Activated naive CD4-positive, alpha-beta T cell treated with anti-CD3 and anti-CD28 coated beads, Interleukin-2, amount 10 ng/mL, durations not matched to agents 7 days and 5 days (primary cell): ENCODE measurements around the gene DMBT1.
A peak's percentile ranks its signal among the peaks of the same experiment; 100 is the strongest.

ENCODE experiments used
- CTCF ChIA-PET: fragments of 350-600 bp; sonication (Branson Sonifier 250); formaldehyde crosslinking; loops from one replicate; lab custom pipeline; 2021; ENCODE audit warnings: antibody characterized with exemption; lab: Charles Lee
- DNase-seq: peaks from one replicate; pipeline ENCODE4 v3.0.0-alpha.2; 2020
- H3K27ac Mint-ChIP-seq: one replicate; pipeline ENCODE4 v1.8.0; 2021; ENCODE audit warnings: mild to moderate bottlenecking, moderate library complexity, mixed read lengths
- H3K27me3 Mint-ChIP-seq: one replicate; pipeline ENCODE4 v1.8.0; 2021; ENCODE audit warnings: mild to moderate bottlenecking, mixed read lengths
- H3K36me3 Mint-ChIP-seq: one replicate; pipeline ENCODE4 v1.8.0; 2021; ENCODE audit warnings: mixed read lengths
- H3K4me1 Mint-ChIP-seq: one replicate; pipeline ENCODE4 v1.8.0; 2021; ENCODE audit warnings: mixed read lengths
- H3K4me3 Mint-ChIP-seq: one replicate; pipeline ENCODE4 v1.8.0; 2021; ENCODE audit warnings: mild to moderate bottlenecking, moderate library complexity, mixed read lengths
- H3K9me3 Mint-ChIP-seq: one replicate; pipeline ENCODE4 v1.8.0; 2021; ENCODE audit warnings: mixed read lengths

The DMBT1 gene

GRCh38 chr10:122632031-122632430 is 71.5 kb downstream of the DMBT1 start:
- Mint-ChIP-seq H3K27ac (no peak overlapping the region), H3K4me3 (no peak overlapping the region), H3K27me3 (peaks cover 3% of the 10 kb centered on the region), H3K36me3 (no peaks in the 10 kb centered on the region), H3K4me1 (no peaks in the 10 kb centered on the region), H3K9me3 (no peaks in the 10 kb centered on the region)
- CTCF ChIA-PET: no interaction called here
- no peak for DNase-seq

- no peaks in the 10 kb centered on the region for H3K36me3 Mint-ChIP-seq
- H3K4me1 Mint-ChIP-seq: no peaks in the 10 kb centered on the region
- no peak overlapping the region for H3K27ac Mint-ChIP-seq
- H3K4me3 Mint-ChIP-seq: no peak overlapping the region
- CTCF ChIA-PET: no interaction called here
- no peak for DNase-seq
- H3K9me3 Mint-ChIP-seq: no peaks in the 10 kb centered on the region
- peaks cover 3% of the 10 kb centered on the region for H3K27me3 Mint-ChIP-seq
Observed at GRCh38 chr10:122632576-122632975, 72.0 kb downstream of the DMBT1 start.

GRCh38 chr10:122636953-122637352 is 76.4 kb downstream of the DMBT1 start:
- Mint-ChIP-seq H3K9me3 (no peaks in the 10 kb centered on the region), H3K36me3 (no peaks in the 10 kb centered on the region), H3K4me1 (no peaks in the 10 kb centered on the region), H3K27ac (no peak overlapping the region), H3K27me3 (no peaks in the 10 kb centered on the region), H3K4me3 (no peak overlapping the region)
- no peak for DNase-seq
- CTCF ChIA-PET: interaction anchor here (1.1 kb wide), 1 partner anchor 8 kb away, joined by 3 read pairs; no protein-coding TSS in a partner anchor

GRCh38 chr10:122637376-122637775 is 76.8 kb downstream of the DMBT1 start:
- CTCF ChIA-PET: interaction anchor here (1.1 kb wide), 1 partner anchor 8 kb away, joined by 3 read pairs; no protein-coding TSS in a partner anchor
- DNase-seq: no peak
- H3K4me3 Mint-ChIP-seq: no peak overlapping the region
- H3K36me3 Mint-ChIP-seq: no peaks in the 10 kb centered on the region
- no peaks in the 10 kb centered on the region for H3K27me3 Mint-ChIP-seq
- H3K27ac Mint-ChIP-seq: no peak overlapping the region
- no peaks in the 10 kb centered on the region for H3K4me1 Mint-ChIP-seq
- H3K9me3 Mint-ChIP-seq: no peaks in the 10 kb centered on the region

GRCh38 chr10:122638106-122638505 is 77.6 kb downstream of the DMBT1 start:
- no peak for DNase-seq
- Mint-ChIP-seq H3K4me3 (no peak overlapping the region), H3K27me3 (no peaks in the 10 kb centered on the region), H3K4me1 (no peaks in the 10 kb centered on the region), H3K36me3 (no peaks in the 10 kb centered on the region), H3K9me3 (no peaks in the 10 kb centered on the region), H3K27ac (no peak overlapping the region)
- CTCF ChIA-PET: interaction anchor here (0.7 to 1.1 kb wide), 2 partner anchors 9 to 11 kb away, joined by 3 to 4 read pairs; no protein-coding TSS in a partner anchor

GRCh38 chr10:122639801-122640200 is 79.2 kb downstream of the DMBT1 start:
- H3K4me1 Mint-ChIP-seq: no peaks in the 10 kb centered on the region
- H3K9me3 Mint-ChIP-seq: no peaks in the 10 kb centered on the region
- H3K4me3 Mint-ChIP-seq: no peak overlapping the region
- no peaks in the 10 kb centered on the region for H3K36me3 Mint-ChIP-seq
- no peak for DNase-seq
- no peak overlapping the region for H3K27ac Mint-ChIP-seq
- CTCF ChIA-PET: no interaction called here
- no peaks in the 10 kb centered on the region for H3K27me3 Mint-ChIP-seq

- no peak for DNase-seq
- CTCF ChIA-PET: no interaction called here
- Mint-ChIP-seq H3K9me3 (no peaks in the 10 kb centered on the region), H3K36me3 (no peaks in the 10 kb centered on the region), H3K4me1 (no peaks in the 10 kb centered on the region), H3K4me3 (no peak overlapping the region), H3K27ac (no peak overlapping the region), H3K27me3 (no peaks in the 10 kb centered on the region)
Observed at GRCh38 chr10:122640921-122641320, 80.4 kb downstream of the DMBT1 start.

- CTCF ChIA-PET: no interaction called here
- Mint-ChIP-seq H3K4me3 (no peak overlapping the region), H3K9me3 (no peaks in the 10 kb centered on the region)
Observed at GRCh38 chr10:122642726-122643605, 82.4 kb downstream of the DMBT1 start.

GRCh38 chr10:122643931-122644534 is 83.5 kb downstream of the DMBT1 start:
- CTCF ChIA-PET: no interaction called here

More at GRCh38 chr10:122642726-122643605, 82.4 kb downstream of the DMBT1 start:
- DNase-seq: no peak
- Mint-ChIP-seq H3K27ac (no peak overlapping the region), H3K4me1 (no peaks in the 10 kb centered on the region), H3K36me3 (no peaks in the 10 kb centered on the region), H3K27me3 (no peaks in the 10 kb centered on the region)

GRCh38 chr10:122646511-122647382 is 86.2 kb downstream of the DMBT1 start:
- H3K27me3 Mint-ChIP-seq: peaks cover 14% of the 10 kb centered on the region
- H3K4me3 Mint-ChIP-seq: no peak overlapping the region
- no peak for DNase-seq
- H3K9me3 Mint-ChIP-seq: no peaks in the 10 kb centered on the region
- CTCF ChIA-PET: interaction anchor here (1.2 kb wide), 1 partner anchor 57 kb away, joined by 5 read pairs; no protein-coding TSS in a partner anchor
- no peak overlapping the region for H3K27ac Mint-ChIP-seq
- H3K4me1 Mint-ChIP-seq: no peaks in the 10 kb centered on the region
- no peaks in the 10 kb centered on the region for H3K36me3 Mint-ChIP-seq

More at GRCh38 chr10:122643931-122644534, 83.5 kb downstream of the DMBT1 start:
- no peak overlapping the region for H3K4me3 Mint-ChIP-seq
- H3K36me3 Mint-ChIP-seq: no peaks in the 10 kb centered on the region
- no peaks in the 10 kb centered on the region for H3K9me3 Mint-ChIP-seq
- H3K27me3 Mint-ChIP-seq: peaks cover 5% of the 10 kb centered on the region
- no peak for DNase-seq
- no peak overlapping the region for H3K27ac Mint-ChIP-seq
- H3K4me1 Mint-ChIP-seq: no peaks in the 10 kb centered on the region

- no peak overlapping the region for H3K4me3 Mint-ChIP-seq
- no peak overlapping the region for H3K27ac Mint-ChIP-seq
- H3K4me1 Mint-ChIP-seq: no peaks in the 10 kb centered on the region
- no peak for DNase-seq
- H3K9me3 Mint-ChIP-seq: no peaks in the 10 kb centered on the region
- peaks cover 16% of the 10 kb centered on the region for H3K27me3 Mint-ChIP-seq
- CTCF ChIA-PET: no interaction called here
- no peaks in the 10 kb centered on the region for H3K36me3 Mint-ChIP-seq
Observed at GRCh38 chr10:122647383-122647968, 86.9 kb downstream of the DMBT1 start.

- Mint-ChIP-seq H3K4me3 (no peak overlapping the region), H3K36me3 (no peaks in the 10 kb centered on the region), H3K4me1 (no peaks in the 10 kb centered on the region), H3K9me3 (no peaks in the 10 kb centered on the region), H3K27me3 (peaks cover 23% of the 10 kb centered on the region), H3K27ac (no peak overlapping the region)
- CTCF ChIA-PET: interaction anchor here (0.7 to 1.5 kb wide), 10 partner anchors 10 to 910 kb away, joined by 3 to 7 read pairs (median 3); no protein-coding TSS in a partner anchor
- peak; percentile 52 for DNase-seq
Observed at GRCh38 chr10:122648599-122649428, 88.3 kb downstream of the DMBT1 start.

- H3K27ac Mint-ChIP-seq: no peak overlapping the region
- peaks cover 23% of the 10 kb centered on the region for H3K27me3 Mint-ChIP-seq
- H3K36me3 Mint-ChIP-seq: no peaks in the 10 kb centered on the region
- CTCF ChIA-PET: interaction anchor here (0.8 to 1.5 kb wide), 3 partner anchors 20 to 351 kb away, joined by 3 to 7 read pairs (median 3); no protein-coding TSS in a partner anchor
- no peak overlapping the region for H3K4me3 Mint-ChIP-seq
- DNase-seq: no peak
- no peaks in the 10 kb centered on the region for H3K4me1 Mint-ChIP-seq
- no peaks in the 10 kb centered on the region for H3K9me3 Mint-ChIP-seq
Observed at GRCh38 chr10:122649903-122650302, 89.3 kb downstream of the DMBT1 start.
